Measurements from ENCODE around the gene RAPGEF2.

RAPGEF2 gene

DNA sequence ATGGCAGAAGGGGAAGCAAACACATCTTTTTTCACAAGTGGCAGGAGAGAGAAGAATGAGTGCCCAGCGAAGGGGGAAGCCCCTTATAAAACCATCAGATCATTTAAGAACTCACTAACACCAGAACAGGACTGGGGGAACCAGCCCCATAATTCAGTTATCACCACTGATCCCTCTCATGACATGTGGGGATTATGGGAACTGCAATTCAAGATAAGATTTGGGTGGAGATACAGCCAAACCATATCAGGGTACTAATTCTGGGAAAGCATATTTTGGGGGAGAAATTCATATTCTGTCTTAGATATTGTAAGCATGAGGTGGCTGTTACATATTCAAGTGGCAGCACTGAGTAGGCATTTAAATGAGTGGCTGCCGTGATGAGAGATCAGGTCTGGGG lies 87.8 kb downstream of the RAPGEF2 start:
- CTCF ChIA-PET, result interaction anchor here (0.6 to 1.1 kb wide), 3 partner anchors 13 to 318 kb away, joined by 3 read pairs; no protein-coding TSS in a partner anchor

DNA sequence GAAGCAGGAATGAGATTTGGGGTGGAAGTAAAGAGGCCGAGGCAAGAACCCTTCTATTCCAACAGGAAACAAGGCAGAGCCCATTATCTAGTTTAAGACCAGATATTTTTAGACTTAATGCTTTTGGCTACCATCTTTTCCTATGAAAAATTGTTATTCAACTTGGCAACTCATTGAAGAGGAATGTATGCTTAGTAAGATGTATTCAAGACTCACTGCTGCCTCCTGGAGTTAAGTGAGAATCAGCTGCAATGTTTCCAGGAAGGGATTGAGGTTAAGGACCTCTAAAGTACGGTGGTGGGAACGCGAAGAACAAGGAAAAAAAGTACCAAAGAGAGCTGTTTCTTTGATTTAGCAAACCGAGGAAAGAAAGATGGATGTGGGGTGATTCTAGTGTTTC lies 89.1 kb downstream of the RAPGEF2 start:
- H3K4me1 ChIP-seq (ENCODE audit: control insufficient read depth, insufficient read depth, low read length), result 0 out of 2 replicates have a peak, but pooled peaks cover 2% of the 10 kb centered on the region
- TF ChIP-seq, protein P1, sequence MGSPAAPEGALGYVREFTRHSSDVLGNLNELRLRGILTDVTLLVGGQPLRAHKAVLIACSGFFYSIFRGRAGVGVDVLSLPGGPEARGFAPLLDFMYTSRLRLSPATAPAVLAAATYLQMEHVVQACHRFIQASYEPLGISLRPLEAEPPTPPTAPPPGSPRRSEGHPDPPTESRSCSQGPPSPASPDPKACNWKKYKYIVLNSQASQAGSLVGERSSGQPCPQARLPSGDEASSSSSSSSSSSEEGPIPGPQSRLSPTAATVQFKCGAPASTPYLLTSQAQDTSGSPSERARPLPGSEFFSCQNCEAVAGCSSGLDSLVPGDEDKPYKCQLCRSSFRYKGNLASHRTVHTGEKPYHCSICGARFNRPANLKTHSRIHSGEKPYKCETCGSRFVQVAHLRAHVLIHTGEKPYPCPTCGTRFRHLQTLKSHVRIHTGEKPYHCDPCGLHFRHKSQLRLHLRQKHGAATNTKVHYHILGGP (tag by site-specific recombination; IDR thresholded peaks at IDR 0.05), result no peak
- TF ChIP-seq ZNF677 (tag by site-specific recombination; IDR thresholded peaks at IDR 0.05) (no peak), ZNF521 (tag by site-specific recombination; IDR thresholded peaks at IDR 0.05) (no peak), BCL11A (tag by site-specific recombination; IDR thresholded peaks at IDR 0.05; ENCODE audit: low read depth) (no peak), ZXDB (tag by site-specific recombination; IDR thresholded peaks at IDR 0.05) (no peak), ZNF239 (tag by site-specific recombination; IDR thresholded peaks at IDR 0.05) (no peak), ZNF843 (tag by site-specific recombination; IDR thresholded peaks at IDR 0.05) (no peak), HOXC10 (CRISPR knock-in tag; IDR thresholded peaks at IDR 0.05) (no peak), ZNF792 (tag by site-specific recombination; IDR thresholded peaks at IDR 0.05) (no peak), ZIC2 (tag by site-specific recombination; IDR thresholded peaks at IDR 0.05) (no peak)
- TF ChIP-seq, protein P2, sequence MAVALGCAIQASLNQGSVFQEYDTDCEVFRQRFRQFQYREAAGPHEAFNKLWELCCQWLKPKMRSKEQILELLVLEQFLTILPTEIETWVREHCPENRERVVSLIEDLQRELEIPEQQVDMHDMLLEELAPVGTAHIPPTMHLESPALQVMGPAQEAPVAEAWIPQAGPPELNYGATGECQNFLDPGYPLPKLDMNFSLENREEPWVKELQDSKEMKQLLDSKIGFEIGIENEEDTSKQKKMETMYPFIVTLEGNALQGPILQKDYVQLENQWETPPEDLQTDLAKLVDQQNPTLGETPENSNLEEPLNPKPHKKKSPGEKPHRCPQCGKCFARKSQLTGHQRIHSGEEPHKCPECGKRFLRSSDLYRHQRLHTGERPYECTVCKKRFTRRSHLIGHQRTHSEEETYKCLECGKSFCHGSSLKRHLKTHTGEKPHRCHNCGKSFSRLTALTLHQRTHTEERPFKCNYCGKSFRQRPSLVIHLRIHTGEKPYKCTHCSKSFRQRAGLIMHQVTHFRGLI (tag by site-specific recombination; IDR thresholded peaks at IDR 0.05), result no peak
- TF ChIP-seq, protein P3, sequence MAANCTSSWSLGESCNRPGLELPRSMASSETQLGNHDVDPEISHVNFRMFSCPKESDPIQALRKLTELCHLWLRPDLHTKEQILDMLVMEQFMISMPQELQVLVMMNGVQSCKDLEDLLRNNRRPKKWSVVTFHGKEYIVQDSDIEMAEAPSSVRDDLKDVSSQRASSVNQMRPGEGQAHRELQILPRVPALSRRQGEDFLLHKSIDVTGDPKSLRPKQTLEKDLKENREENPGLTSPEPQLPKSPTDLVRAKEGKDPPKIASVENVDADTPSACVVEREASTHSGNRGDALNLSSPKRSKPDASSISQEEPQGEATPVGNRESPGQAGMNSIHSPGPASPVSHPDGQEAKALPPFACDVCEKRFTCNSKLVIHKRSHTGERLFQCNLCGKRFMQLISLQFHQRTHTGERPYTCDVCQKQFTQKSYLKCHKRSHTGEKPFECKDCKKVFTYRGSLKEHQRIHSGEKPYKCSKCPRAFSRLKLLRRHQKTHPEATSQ (tag by site-specific recombination; IDR thresholded peaks at IDR 0.05), result no peak
- TF ChIP-seq, protein P4, sequence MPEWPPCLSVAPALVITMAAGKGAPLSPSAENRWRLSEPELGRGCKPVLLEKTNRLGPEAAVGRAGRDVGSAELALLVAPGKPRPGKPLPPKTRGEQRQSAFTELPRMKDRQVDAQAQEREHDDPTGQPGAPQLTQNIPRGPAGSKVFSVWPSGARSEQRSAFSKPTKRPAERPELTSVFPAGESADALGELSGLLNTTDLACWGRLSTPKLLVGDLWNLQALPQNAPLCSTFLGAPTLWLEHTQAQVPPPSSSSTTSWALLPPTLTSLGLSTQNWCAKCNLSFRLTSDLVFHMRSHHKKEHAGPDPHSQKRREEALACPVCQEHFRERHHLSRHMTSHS (tag by site-specific recombination; IDR thresholded peaks at IDR 0.05), result no peak
- TF ChIP-seq, protein P5, sequence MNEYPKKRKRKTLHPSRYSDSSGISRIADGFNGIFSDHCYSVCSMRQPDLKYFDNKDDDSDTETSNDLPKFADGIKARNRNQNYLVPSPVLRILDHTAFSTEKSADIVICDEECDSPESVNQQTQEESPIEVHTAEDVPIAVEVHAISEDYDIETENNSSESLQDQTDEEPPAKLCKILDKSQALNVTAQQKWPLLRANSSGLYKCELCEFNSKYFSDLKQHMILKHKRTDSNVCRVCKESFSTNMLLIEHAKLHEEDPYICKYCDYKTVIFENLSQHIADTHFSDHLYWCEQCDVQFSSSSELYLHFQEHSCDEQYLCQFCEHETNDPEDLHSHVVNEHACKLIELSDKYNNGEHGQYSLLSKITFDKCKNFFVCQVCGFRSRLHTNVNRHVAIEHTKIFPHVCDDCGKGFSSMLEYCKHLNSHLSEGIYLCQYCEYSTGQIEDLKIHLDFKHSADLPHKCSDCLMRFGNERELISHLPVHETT (tag by site-specific recombination; IDR thresholded peaks at IDR 0.05), result no peak
- TF ChIP-seq, protein P6, sequence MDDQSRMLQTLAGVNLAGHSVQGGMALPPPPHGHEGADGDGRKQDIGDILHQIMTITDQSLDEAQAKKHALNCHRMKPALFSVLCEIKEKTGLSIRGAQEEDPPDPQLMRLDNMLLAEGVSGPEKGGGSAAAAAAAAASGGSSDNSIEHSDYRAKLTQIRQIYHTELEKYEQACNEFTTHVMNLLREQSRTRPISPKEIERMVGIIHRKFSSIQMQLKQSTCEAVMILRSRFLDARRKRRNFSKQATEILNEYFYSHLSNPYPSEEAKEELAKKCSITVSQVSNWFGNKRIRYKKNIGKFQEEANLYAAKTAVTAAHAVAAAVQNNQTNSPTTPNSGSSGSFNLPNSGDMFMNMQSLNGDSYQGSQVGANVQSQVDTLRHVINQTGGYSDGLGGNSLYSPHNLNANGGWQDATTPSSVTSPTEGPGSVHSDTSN (CRISPR knock-in tag; IDR thresholded peaks at IDR 0.05), result no peak
- CTCF ChIA-PET, result interaction anchor here (0.7 to 1.4 kb wide), 5 partner anchors 11 to 334 kb away, joined by 3 to 4 read pairs (median 3); no protein-coding TSS in a partner anchor
- H3K27ac ChIP-seq (ENCODE audit: extremely low read depth, low read depth, low read length), result no peak overlapping the region
- H3K36me3 ChIP-seq (ENCODE audit: control insufficient read depth in 2 of 2, insufficient read depth in 1 of 2, low read length in 2 of 2), result no peaks in the 10 kb centered on the region; a peak in 1 of 3 replicates
- H3K4me3 ChIP-seq (ENCODE audit: low read depth, low read length), result no peak overlapping the region
- POLR2A ChIA-PET, result no interaction called here
- H3K9me3 ChIP-seq (ENCODE audit: control insufficient read depth, insufficient read depth, low read depth, low read length), result no peaks in the 10 kb centered on the region

More for the DNA sequence above, 87.8 kb downstream of the RAPGEF2 start:
- Histone ChIP-seq H3K27ac (ENCODE audit: extremely low read depth, low read depth, low read length) (no peak overlapping the region), H3K9me3 (ENCODE audit: control insufficient read depth, insufficient read depth, low read depth, low read length) (no peaks in the 10 kb centered on the region), H3K4me1 (ENCODE audit: control insufficient read depth, insufficient read depth, low read length) (peaks cover 4% of the 10 kb centered on the region; the same call in 1 of the 2 replicates), H3K36me3 (ENCODE audit: control insufficient read depth in 2 of 2, insufficient read depth in 1 of 2, low read length in 2 of 2) (no peaks in the 10 kb centered on the region; a peak in 1 of 3 replicates), H3K4me3 (ENCODE audit: low read depth, low read length) (no peak overlapping the region)
- TF ChIP-seq ZXDB (tag by site-specific recombination; IDR thresholded peaks at IDR 0.05) (no peak), ZNF2 (tag by site-specific recombination; IDR thresholded peaks at IDR 0.05) (no peak), ZNF391 (tag by site-specific recombination; IDR thresholded peaks at IDR 0.05; ENCODE audit: borderline replicate concordance, low read depth) (no peak), ZNF341 (tag by site-specific recombination; IDR thresholded peaks at IDR 0.05; ENCODE audit: low read depth) (no peak), GLI2 (tag by site-specific recombination; IDR thresholded peaks at IDR 0.05; ENCODE audit: borderline replicate concordance, low read depth) (no peak), MZF1 (tag by site-specific recombination; IDR thresholded peaks at IDR 0.05; ENCODE audit: borderline replicate concordance) (peak; percentile 47; the same call in 1 of the 2 replicates), ZNF600 (tag by site-specific recombination; IDR thresholded peaks at IDR 0.05) (no peak), ZNF175 (tag by site-specific recombination; IDR thresholded peaks at IDR 0.05) (no peak)
- TF ChIP-seq, protein P7, sequence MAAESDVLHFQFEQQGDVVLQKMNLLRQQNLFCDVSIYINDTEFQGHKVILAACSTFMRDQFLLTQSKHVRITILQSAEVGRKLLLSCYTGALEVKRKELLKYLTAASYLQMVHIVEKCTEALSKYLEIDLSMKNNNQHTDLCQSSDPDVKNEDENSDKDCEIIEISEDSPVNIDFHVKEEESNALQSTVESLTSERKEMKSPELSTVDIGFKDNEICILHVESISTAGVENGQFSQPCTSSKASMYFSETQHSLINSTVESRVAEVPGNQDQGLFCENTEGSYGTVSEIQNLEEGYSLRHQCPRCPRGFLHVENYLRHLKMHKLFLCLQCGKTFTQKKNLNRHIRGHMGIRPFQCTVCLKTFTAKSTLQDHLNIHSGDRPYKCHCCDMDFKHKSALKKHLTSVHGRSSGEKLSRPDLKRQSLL (tag by site-specific recombination; IDR thresholded peaks at IDR 0.05), result no peak
- POLR2A ChIA-PET, result no interaction called here

All from HEK293 (cell line).